Body of pancreas (tissue), 4 donors: ENCODE results near the gene MAST4.

Experiments
- CTCF ChIP-seq, 7 experiments: fragments of 450-650 bp in 4 of 7; fragments of 200-600 bp in 3 of 7; sonication (generic) in 3 of 7; IDR thresholded peaks; one replicate each; pipeline ENCODE4 v1.5.1; 2016 to 2019; ENCODE audit warnings: antibody characterized with exemption in 7 of 7
- POLR2A ChIP-seq, 3 donors: fragments of 450-650 bp; IDR thresholded peaks; one replicate each; pipeline ENCODE4 v1.6.1; 2016; ENCODE audit warnings: antibody characterized with exemption in 3 of 3, mild to moderate bottlenecking in 2 of 3

DNA sequence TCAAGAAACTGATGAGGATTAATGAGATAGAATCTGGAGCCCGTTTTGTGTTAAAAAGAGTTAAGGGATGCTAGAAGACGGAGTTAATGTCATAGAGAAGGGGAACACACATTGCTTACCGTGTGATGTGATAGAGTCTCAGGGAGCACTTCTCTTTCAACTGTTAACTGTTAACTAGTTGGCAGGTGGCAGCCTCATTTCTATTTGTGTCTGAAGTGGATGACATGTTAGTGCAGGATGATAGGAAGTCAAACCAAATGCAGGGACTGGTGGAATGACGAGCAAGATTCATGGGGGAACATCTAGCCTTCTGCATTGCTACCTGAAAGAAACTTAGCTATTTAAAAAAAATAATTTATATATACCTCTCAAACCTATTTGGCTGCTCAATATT is 222.7 kb downstream of the MAST4 start:
- TF ChIP-seq CTCF (IDR thresholded peaks at IDR 0.05) (no peak), POLR2A (IDR thresholded peaks at IDR 0.05) (no peak)
